Urinary bladder (tissue), 4 donors: ENCODE measurements around the gene DVL3. TPM values are rescaled to one million over a fixed set of nuclear protein-coding genes. Genes with fewer than 3 reads are reported as not detected.
"Not testable (repeated sequence)": the region's sequence is repeated elsewhere in the genome, so short reads cannot be mapped to it uniquely, and the experiment has no call there.

Experiments
- DNase-seq: peaks from one replicate; pipeline ENCODE4 v3.0.0-alpha.2; 2015; ENCODE audit errors: extremely low spot score
- H3K27ac ChIP-seq: one replicate; pipeline ENCODE4 v1.5.1; 2013; ENCODE audit warnings: low read depth, mild to moderate bottlenecking, moderate library complexity
- H3K36me3 ChIP-seq: one replicate; pipeline ENCODE4 v1.6.1; 2013; ENCODE audit warnings: mild to moderate bottlenecking, moderate library complexity; ENCODE audit not compliant: insufficient read depth
- H3K4me1 ChIP-seq: one replicate; pipeline ENCODE4 v1.6.1; 2013; ENCODE audit warnings: mild to moderate bottlenecking, moderate library complexity; ENCODE audit not compliant: insufficient read depth
- H3K4me3 ChIP-seq: one replicate; pipeline ENCODE4 v1.5.1; 2013; ENCODE audit warnings: low read depth, low read length
- whole genome bisulfite sequencing: extraction: QIAGEN DNeasy Blood & Tissue Kit; methylation state at CpG from one replicate; pipeline ENCODE4 v1.1.7; 2013; 5-methylcytosine and 5-hydroxymethylcytosine counted together
- polyA plus RNA-seq: library from polyadenylated mRNA; stranded (reverse); fragments of 200-250 nt; gene quantifications from one replicate; pipeline ENCODE4 v1.2.3, GENCODE V29; 2013
- total RNA-seq: library from RNA; depleted of rRNA; stranded (reverse); fragments of >200 nt; gene quantifications from one replicate; pipeline ENCODE4 v1.2.3, GENCODE V29; 2014
- donor health status: healthy with polysubstance abuse.
- donor health status: healthy.

The DVL3 gene
- total RNA-seq (25.2 TPM), polyA plus RNA-seq (62.2 TPM)

GRCh38 chr3:184154885-184155643, at the start of gene DVL3:
Gene DVL3 (plus strand): TSS chr3:184155377. CDS start chr3:184155636, 259 bp downstream.
- Histone ChIP-seq H3K4me3 (peak within 1 kb of the TSS; percentile 78), H3K4me1 (no peaks in the 10 kb centered on the region), H3K27ac (peak within 1 kb of the TSS; percentile 83), H3K36me3 (no peaks in the 10 kb centered on the region)
- WGBS, result under 1% methylated on average over 82 of the region's 84 CpGs
- DNase-seq, result no peak

- Histone ChIP-seq H3K27ac (no peak overlapping the region), H3K36me3 (no peaks in the 10 kb centered on the region), H3K4me1 (no peaks in the 10 kb centered on the region), H3K4me3 (no peak overlapping the region)
- 49% methylated on average over 7 of the region's 7 CpGs for WGBS
- no peak for DNase-seq
Observed at GRCh38 chr3:184110316-184110725, 44.9 kb upstream of the DVL3 start.

- no peaks in the 10 kb centered on the region for H3K4me1 ChIP-seq
- no peak overlapping the region for H3K4me3 ChIP-seq
- WGBS, result 83% methylated on average over 4 of the region's 4 CpGs
- DNase-seq, result no peak
- H3K36me3 ChIP-seq, result no peaks in the 10 kb centered on the region
- no peak overlapping the region for H3K27ac ChIP-seq
Observed at GRCh38 chr3:184116017-184116416, 39.2 kb upstream of the DVL3 start.

- H3K4me3 ChIP-seq, result no peak overlapping the region
- WGBS, result 94% methylated on average over 6 of the region's 6 CpGs
Observed at GRCh38 chr3:184117636-184118035, 37.5 kb upstream of the DVL3 start.

GRCh38 chr3:184121031-184121430, 34.1 kb upstream of the DVL3 start:
- DNase-seq, H3K27ac ChIP-seq, H3K36me3 ChIP-seq, H3K4me1 ChIP-seq, H3K4me3 ChIP-seq: not testable (repeated sequence)
- WGBS, result 95% methylated on average over 8 of the region's 8 CpGs

More at GRCh38 chr3:184117636-184118035, 37.5 kb upstream of the DVL3 start:
- Histone ChIP-seq H3K4me1 (no peaks in the 10 kb centered on the region), H3K27ac (no peak overlapping the region), H3K36me3 (no peaks in the 10 kb centered on the region)
- no peak for DNase-seq

- DNase-seq, result no peak
- Histone ChIP-seq H3K4me3 (no peak overlapping the region), H3K36me3 (no peaks in the 10 kb centered on the region), H3K4me1 (no peaks in the 10 kb centered on the region), H3K27ac (no peak overlapping the region)
- 41% methylated on average over 3 of the region's 3 CpGs for WGBS
Observed at GRCh38 chr3:184126006-184126405, 29.2 kb upstream of the DVL3 start.

- WGBS, result 24% methylated on average over 2 of the region's 2 CpGs
- Histone ChIP-seq H3K27ac (no peak overlapping the region), H3K4me3 (no peak overlapping the region), H3K36me3 (no peaks in the 10 kb centered on the region), H3K4me1 (no peaks in the 10 kb centered on the region)
- no peak for DNase-seq
Observed at GRCh38 chr3:184129012-184129411, 26.2 kb upstream of the DVL3 start.

- Histone ChIP-seq H3K4me3 (no peak overlapping the region), H3K36me3 (no peaks in the 10 kb centered on the region), H3K27ac (no peak overlapping the region), H3K4me1 (no peaks in the 10 kb centered on the region)
- no peak for DNase-seq
- 94% methylated on average over 4 of the region's 4 CpGs for WGBS
Observed at GRCh38 chr3:184132945-184133344, 22.2 kb upstream of the DVL3 start.

GRCh38 chr3:184133840-184134745, 21.1 kb upstream of the DVL3 start:
- peak; percentile 76 for DNase-seq
- no peaks in the 10 kb centered on the region for H3K36me3 ChIP-seq
- peak overlapping the region; percentile 57 for H3K27ac ChIP-seq
- WGBS, result under 1% methylated on average over 37 of the region's 37 CpGs
- H3K4me1 ChIP-seq, result no peaks in the 10 kb centered on the region
- peak overlapping the region; percentile 69 for H3K4me3 ChIP-seq

GRCh38 chr3:184134746-184135148, 20.4 kb upstream of the DVL3 start:
- no peak for DNase-seq
- WGBS, result under 1% methylated on average over 21 of the region's 21 CpGs

GRCh38 chr3:184135149-184135910, 19.8 kb upstream of the DVL3 start, which contains the start of gene EIF2B5:
Gene EIF2B5 (plus strand): TSS chr3:184135358. CDS start chr3:184135386, 28 bp downstream.
- Histone ChIP-seq H3K36me3 (no peaks in the 10 kb centered on the region), H3K4me3 (peak within 1 kb of the TSS; percentile 69), H3K27ac (peak within 1 kb of the TSS; percentile 85), H3K4me1 (no peaks in the 10 kb centered on the region)
- WGBS, result under 1% methylated on average over 56 of the region's 56 CpGs
- DNase-seq, result peak; percentile 81

More at GRCh38 chr3:184134746-184135148, 20.4 kb upstream of the DVL3 start:
- Histone ChIP-seq H3K27ac (peak overlapping the region; percentile 85), H3K36me3 (no peaks in the 10 kb centered on the region), H3K4me3 (peak overlapping the region; percentile 69), H3K4me1 (no peaks in the 10 kb centered on the region)

- H3K27ac ChIP-seq, result peak overlapping the region; percentile 85
- peak overlapping the region; percentile 69 for H3K4me3 ChIP-seq
- 4% methylated on average over 9 of the region's 9 CpGs for WGBS
- no peaks in the 10 kb centered on the region for H3K36me3 ChIP-seq
- no peak for DNase-seq
- H3K4me1 ChIP-seq, result no peaks in the 10 kb centered on the region
Observed at GRCh38 chr3:184135911-184136260, 19.3 kb upstream of the DVL3 start.

- H3K4me1 ChIP-seq, result no peaks in the 10 kb centered on the region
- WGBS, result 92% methylated on average over 10 of the region's 10 CpGs
- no peak overlapping the region for H3K4me3 ChIP-seq
- H3K36me3 ChIP-seq, result peaks cover 6% of the 10 kb centered on the region
- H3K27ac ChIP-seq, result no peak overlapping the region
- DNase-seq, result no peak
Observed at GRCh38 chr3:184140436-184140835, 14.7 kb upstream of the DVL3 start.
